ENCODE data around the gene WDFY4.

Gene WDFY4

DNA sequence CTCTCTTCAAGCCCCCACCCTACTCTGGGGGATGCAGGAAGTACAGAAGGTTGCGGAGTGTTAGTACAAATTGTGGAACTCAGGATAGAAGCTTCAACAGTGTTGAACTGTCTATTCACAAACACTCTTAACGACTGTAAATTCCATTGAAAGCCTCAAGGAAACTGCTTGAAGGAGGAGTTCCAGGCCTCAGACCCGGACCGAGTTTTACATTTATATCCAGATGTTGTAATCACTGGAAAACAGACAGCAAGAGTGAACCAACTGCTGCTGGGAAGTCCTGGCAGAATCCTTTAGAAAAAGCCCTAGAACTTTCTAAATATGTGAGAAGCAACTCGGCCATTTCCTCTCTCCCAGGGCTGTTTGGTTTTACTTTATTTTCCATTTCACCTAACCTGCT is 339.1 kb downstream of the WDFY4 start:
- TF ChIP-seq, protein P1, sequence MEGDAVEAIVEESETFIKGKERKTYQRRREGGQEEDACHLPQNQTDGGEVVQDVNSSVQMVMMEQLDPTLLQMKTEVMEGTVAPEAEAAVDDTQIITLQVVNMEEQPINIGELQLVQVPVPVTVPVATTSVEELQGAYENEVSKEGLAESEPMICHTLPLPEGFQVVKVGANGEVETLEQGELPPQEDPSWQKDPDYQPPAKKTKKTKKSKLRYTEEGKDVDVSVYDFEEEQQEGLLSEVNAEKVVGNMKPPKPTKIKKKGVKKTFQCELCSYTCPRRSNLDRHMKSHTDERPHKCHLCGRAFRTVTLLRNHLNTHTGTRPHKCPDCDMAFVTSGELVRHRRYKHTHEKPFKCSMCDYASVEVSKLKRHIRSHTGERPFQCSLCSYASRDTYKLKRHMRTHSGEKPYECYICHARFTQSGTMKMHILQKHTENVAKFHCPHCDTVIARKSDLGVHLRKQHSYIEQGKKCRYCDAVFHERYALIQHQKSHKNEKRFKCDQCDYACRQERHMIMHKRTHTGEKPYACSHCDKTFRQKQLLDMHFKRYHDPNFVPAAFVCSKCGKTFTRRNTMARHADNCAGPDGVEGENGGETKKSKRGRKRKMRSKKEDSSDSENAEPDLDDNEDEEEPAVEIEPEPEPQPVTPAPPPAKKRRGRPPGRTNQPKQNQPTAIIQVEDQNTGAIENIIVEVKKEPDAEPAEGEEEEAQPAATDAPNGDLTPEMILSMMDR (IDR thresholded peaks at IDR 0.05; ENCODE audit: insufficient read depth, missing control alignments), result no peak
- DNase-seq (ENCODE audit: insufficient read length, low spot score), result no peak
- FAIRE-seq, result no peak

DNA sequence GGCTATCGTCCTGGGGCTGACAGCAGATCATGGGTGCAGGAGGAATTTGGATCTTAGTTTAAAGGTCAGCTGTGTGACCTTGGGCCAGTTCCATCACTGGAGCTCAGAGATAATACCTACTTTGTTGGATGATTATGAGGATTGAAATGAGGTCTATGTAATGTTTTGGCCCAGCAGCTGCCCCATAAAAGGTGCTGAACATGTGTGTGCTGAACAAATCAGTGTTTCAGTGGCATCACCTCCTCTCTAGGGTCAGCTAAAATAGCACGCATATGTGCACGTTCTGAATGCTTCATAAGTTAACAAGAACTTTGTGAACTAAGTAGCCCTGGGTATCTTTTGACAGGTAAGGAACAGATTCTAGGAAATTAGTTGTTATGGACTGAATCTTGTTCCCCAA is 339.8 kb downstream of the WDFY4 start:
- DNase-seq (ENCODE audit: insufficient read length, low spot score), result no peak
- TF ChIP-seq, protein P1 (IDR thresholded peaks at IDR 0.05; ENCODE audit: insufficient read depth, missing control alignments), result no peak
- no peak for FAIRE-seq

DNA sequence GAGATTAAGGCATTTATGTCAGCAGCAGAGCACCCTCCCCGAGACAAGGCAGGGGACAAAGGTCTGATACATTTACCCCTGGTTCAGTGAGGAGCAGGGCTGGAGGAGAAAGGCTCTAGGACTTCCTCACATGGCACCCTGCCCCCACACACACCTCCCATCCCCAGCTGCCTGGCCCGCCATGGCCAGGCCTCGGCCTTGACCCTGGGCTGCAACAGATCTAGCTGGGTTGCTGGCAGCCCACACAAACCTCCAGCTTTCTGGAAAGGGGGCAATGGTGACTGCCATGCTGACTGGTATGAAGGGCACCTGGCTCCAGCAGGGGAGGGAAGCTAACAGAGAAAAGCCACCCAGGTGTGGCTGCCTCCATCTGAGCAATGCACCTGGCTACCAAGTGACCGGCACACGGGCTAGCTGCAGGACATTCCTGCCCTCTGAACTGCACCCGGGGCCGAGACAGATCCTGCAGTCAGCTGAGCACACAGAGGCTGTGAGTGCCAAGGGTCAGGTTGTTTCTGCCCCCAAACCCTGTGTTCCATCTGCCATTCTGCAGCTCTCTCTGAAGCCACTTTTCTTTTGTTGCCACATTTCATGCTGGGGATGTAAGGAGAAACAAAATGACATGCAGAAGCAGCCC is 340.8 kb downstream of the WDFY4 start:
- FAIRE-seq (no peak), DNase-seq (ENCODE audit: insufficient read length, low spot score) (no peak)
- TF ChIP-seq, protein P1 (IDR thresholded peaks at IDR 0.05; ENCODE audit: insufficient read depth, missing control alignments), result no peak

DNA sequence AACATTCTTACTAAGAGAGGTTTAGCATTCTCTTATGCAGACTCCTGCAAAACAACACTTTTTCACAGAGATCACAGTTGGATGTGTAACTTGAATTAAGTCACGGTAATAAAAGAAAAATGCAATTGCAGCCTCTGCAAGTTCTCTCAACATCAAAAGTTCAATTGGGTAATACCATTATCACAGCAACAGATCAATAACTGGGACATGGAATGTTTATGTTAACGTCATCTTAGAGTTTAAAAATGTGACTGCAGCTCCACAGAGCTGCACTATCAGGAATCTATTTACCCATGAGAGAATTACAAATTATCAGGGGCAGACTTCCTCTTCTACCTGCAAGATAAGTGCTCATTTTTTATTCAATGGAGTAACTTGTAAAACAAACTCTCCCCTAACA is 344.0 kb downstream of the WDFY4 start:
- no peak for DNase-seq (ENCODE audit: insufficient read length, low spot score)
- FAIRE-seq, result no peak

DNA sequence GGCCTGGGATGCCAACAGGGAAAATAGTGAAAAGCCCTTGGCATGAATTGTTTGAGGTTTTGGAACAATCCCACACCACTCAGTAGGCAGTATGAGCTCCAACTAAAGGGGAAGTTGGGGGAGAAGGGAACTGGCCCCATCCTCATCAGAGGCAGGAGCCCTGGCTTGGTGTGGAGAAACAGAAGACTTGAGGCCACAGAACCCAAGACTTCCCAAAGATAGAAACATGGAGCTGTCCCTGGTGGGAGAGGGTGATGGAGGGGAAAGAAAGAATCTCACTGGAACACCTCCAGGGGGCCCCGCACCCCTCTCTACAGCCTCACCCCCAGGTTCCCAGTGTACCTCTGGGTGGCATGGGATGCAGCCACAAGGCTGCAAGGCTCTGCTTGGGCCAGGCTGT is 345.0 kb downstream of the WDFY4 start:
- FAIRE-seq, result no peak
- TF ChIP-seq, protein P1 (IDR thresholded peaks at IDR 0.05; ENCODE audit: insufficient read depth, missing control alignments), result no peak
- no peak for DNase-seq (ENCODE audit: insufficient read length, low spot score)

More for the DNA sequence above, 344.0 kb downstream of the WDFY4 start:
- TF ChIP-seq, protein P1 (IDR thresholded peaks at IDR 0.05; ENCODE audit: insufficient read depth, missing control alignments), result no peak
